ENCODE data around the gene STX18. TPM values are rescaled to one million over a fixed set of nuclear protein-coding genes. Genes with fewer than 3 reads are reported as not detected.
"Not testable (repeated sequence)": the region's sequence is repeated elsewhere in the genome, so short reads cannot be mapped to it uniquely, and the experiment has no call there.

The STX18 gene
- total RNA-seq, 2 experiments from 2014 or later: 25.6 to 26.5 TPM

- Mint-ChIP-seq H3K27me3 (no peaks in the 10 kb centered on the region), H3K27ac (no peak overlapping the region), H3K4me1 (no peaks in the 10 kb centered on the region), H3K9me3 (ENCODE audit: low read depth) (no peaks in the 10 kb centered on the region), H3K36me3 (no peaks in the 10 kb centered on the region), H3K4me3 (no peak overlapping the region)
- ATAC-seq (no peak), DNase-seq (no peak)
- CTCF ChIA-PET: no interaction called here
Observed at GRCh38 chr4:4479366-4479765, 62.5 kb downstream of the STX18 start.

- Mint-ChIP-seq H3K27ac (no peak overlapping the region), H3K4me1 (peaks cover 3% of the 10 kb centered on the region), H3K27me3 (no peaks in the 10 kb centered on the region), H3K36me3 (no peaks in the 10 kb centered on the region), H3K9me3 (ENCODE audit: low read depth) (no peaks in the 10 kb centered on the region), H3K4me3 (no peak overlapping the region)
- ATAC-seq (no peak), DNase-seq (no peak)
- CTCF ChIA-PET: no interaction called here
Observed at GRCh38 chr4:4477796-4478195, 64.1 kb downstream of the STX18 start.

- no peaks in the 10 kb centered on the region for H3K27me3 Mint-ChIP-seq
- H3K4me1 Mint-ChIP-seq: peaks cover 3% of the 10 kb centered on the region
- H3K27ac Mint-ChIP-seq: no peak overlapping the region
- ATAC-seq (no peak), DNase-seq (no peak)
- H3K36me3 Mint-ChIP-seq: no peaks in the 10 kb centered on the region
- CTCF ChIA-PET: no interaction called here
- no peak overlapping the region for H3K4me3 Mint-ChIP-seq
- no peaks in the 10 kb centered on the region for H3K9me3 Mint-ChIP-seq (ENCODE audit: low read depth)
Observed at GRCh38 chr4:4477391-4477790, 64.5 kb downstream of the STX18 start.

GRCh38 chr4:4474476-4474875, 67.4 kb downstream of the STX18 start:
- H3K27ac Mint-ChIP-seq: no peak overlapping the region
- H3K36me3 Mint-ChIP-seq: peaks cover 10% of the 10 kb centered on the region
- DNase-seq: no peak
- CTCF ChIA-PET: interaction anchor here (1.7 kb wide), 1 partner anchor 14 kb away, joined by 4 read pairs; no protein-coding TSS in a partner anchor
- H3K27me3 Mint-ChIP-seq: no peaks in the 10 kb centered on the region
- H3K4me3 Mint-ChIP-seq: no peak overlapping the region
- peaks cover 3% of the 10 kb centered on the region for H3K4me1 Mint-ChIP-seq
- no peak for ATAC-seq
- H3K9me3 Mint-ChIP-seq (ENCODE audit: low read depth): no peaks in the 10 kb centered on the region

- Mint-ChIP-seq H3K27ac (no peak overlapping the region), H3K27me3 (no peaks in the 10 kb centered on the region), H3K36me3 (peaks cover 18% of the 10 kb centered on the region), H3K4me1 (peaks cover 3% of the 10 kb centered on the region), H3K9me3 (ENCODE audit: low read depth) (no peaks in the 10 kb centered on the region), H3K4me3 (no peak overlapping the region)
- CTCF ChIA-PET: interaction anchor here (1.0 to 1.4 kb wide), 2 partner anchors 16 to 213 kb away, joined by 4 read pairs; no protein-coding TSS in a partner anchor
- ATAC-seq (no peak), DNase-seq (no peak)
Observed at GRCh38 chr4:4472344-4472958, 69.4 kb downstream of the STX18 start.

GRCh38 chr4:4471195-4471594, 70.7 kb downstream of the STX18 start:
- Mint-ChIP-seq H3K9me3 (ENCODE audit: low read depth) (no peaks in the 10 kb centered on the region), H3K27ac (no peak overlapping the region), H3K36me3 (peaks cover 30% of the 10 kb centered on the region), H3K27me3 (no peaks in the 10 kb centered on the region), H3K4me3 (no peak overlapping the region), H3K4me1 (peaks cover 5% of the 10 kb centered on the region)
- DNase-seq: no peak
- no peak for ATAC-seq
- CTCF ChIA-PET: no interaction called here

GRCh38 chr4:4470208-4470607, 71.6 kb downstream of the STX18 start:
- Mint-ChIP-seq H3K36me3 (peaks cover 38% of the 10 kb centered on the region), H3K4me1 (peaks cover 5% of the 10 kb centered on the region), H3K4me3 (no peak overlapping the region), H3K9me3 (ENCODE audit: low read depth) (peaks cover 3% of the 10 kb centered on the region), H3K27ac (no peak overlapping the region), H3K27me3 (no peaks in the 10 kb centered on the region)
- CTCF ChIA-PET: no interaction called here
- no peak for ATAC-seq
- DNase-seq: no peak

- H3K27ac Mint-ChIP-seq; H3K27me3 Mint-ChIP-seq; ATAC-seq; DNase-seq; H3K9me3 Mint-ChIP-seq (ENCODE audit: low read depth); CTCF ChIA-PET; H3K4me3 Mint-ChIP-seq: not testable (repeated sequence)
- peaks cover 43% of the 10 kb centered on the region for H3K36me3 Mint-ChIP-seq
- H3K4me1 Mint-ChIP-seq: peaks cover 23% of the 10 kb centered on the region
Observed at GRCh38 chr4:4465238-4465637, 76.6 kb downstream of the STX18 start.

GRCh38 chr4:4462970-4463369, 78.9 kb downstream of the STX18 start:
- H3K4me1 Mint-ChIP-seq: peaks cover 23% of the 10 kb centered on the region

GRCh38 chr4:4461850-4462249, 80.0 kb downstream of the STX18 start:
- Mint-ChIP-seq H3K4me1 (peaks cover 21% of the 10 kb centered on the region), H3K9me3 (ENCODE audit: low read depth) (peaks cover 7% of the 10 kb centered on the region), H3K4me3 (no peak overlapping the region), H3K27ac (peak overlapping the region; percentile 56), H3K36me3 (peaks cover 26% of the 10 kb centered on the region), H3K27me3 (no peaks in the 10 kb centered on the region)
- peak; percentile 49 for DNase-seq
- ATAC-seq: peak; percentile 72
- CTCF ChIA-PET: interaction anchor here (1.2 kb wide), 1 partner anchor 30 kb away, joined by 4 read pairs; no protein-coding TSS in a partner anchor

More at GRCh38 chr4:4462970-4463369, 78.9 kb downstream of the STX18 start:
- CTCF ChIA-PET: interaction anchor here (1.0 kb wide), 1 partner anchor 202 kb away, joined by 3 read pairs; no protein-coding TSS in a partner anchor
- no peak for ATAC-seq
- peaks cover 33% of the 10 kb centered on the region for H3K36me3 Mint-ChIP-seq
- no peak overlapping the region for H3K27ac Mint-ChIP-seq
- no peak overlapping the region for H3K4me3 Mint-ChIP-seq
- no peaks in the 10 kb centered on the region for H3K27me3 Mint-ChIP-seq
- DNase-seq: no peak
- H3K9me3 Mint-ChIP-seq (ENCODE audit: low read depth): peaks cover 7% of the 10 kb centered on the region

GRCh38 chr4:4461178-4461577, 80.7 kb downstream of the STX18 start:
- Mint-ChIP-seq H3K9me3 (ENCODE audit: low read depth) (peaks cover 7% of the 10 kb centered on the region), H3K4me3 (no peak overlapping the region), H3K27ac (no peak overlapping the region), H3K36me3 (peaks cover 21% of the 10 kb centered on the region), H3K4me1 (peaks cover 21% of the 10 kb centered on the region), H3K27me3 (no peaks in the 10 kb centered on the region)
- no peak for DNase-seq
- CTCF ChIA-PET: interaction anchor here (0.9 kb wide), 1 partner anchor 201 kb away, joined by 4 read pairs; no protein-coding TSS in a partner anchor
- ATAC-seq: no peak

GRCh38 chr4:4460759-4461158, 81.1 kb downstream of the STX18 start:
- Mint-ChIP-seq H3K27ac (no peak overlapping the region), H3K9me3 (ENCODE audit: low read depth) (peaks cover 7% of the 10 kb centered on the region), H3K4me1 (peaks cover 21% of the 10 kb centered on the region), H3K4me3 (no peak overlapping the region), H3K27me3 (no peaks in the 10 kb centered on the region), H3K36me3 (peaks cover 17% of the 10 kb centered on the region)
- peak; percentile 59 for ATAC-seq
- no peak for DNase-seq
- CTCF ChIA-PET: interaction anchor here (0.6 to 0.9 kb wide), 2 partner anchors 201 to 649 kb away, joined by 3 to 4 read pairs; no protein-coding TSS in a partner anchor

- DNase-seq (no peak), ATAC-seq (no peak)
- no peak overlapping the region for H3K4me3 Mint-ChIP-seq
- H3K27ac Mint-ChIP-seq: no peak overlapping the region
- no peaks in the 10 kb centered on the region for H3K27me3 Mint-ChIP-seq
- H3K9me3 Mint-ChIP-seq (ENCODE audit: low read depth): no peaks in the 10 kb centered on the region
- H3K36me3 Mint-ChIP-seq: peaks cover 6% of the 10 kb centered on the region
- CTCF ChIA-PET: interaction anchor here (1.0 kb wide), 1 partner anchor 207 kb away, joined by 3 read pairs; no protein-coding TSS in a partner anchor
- peaks cover 21% of the 10 kb centered on the region for H3K4me1 Mint-ChIP-seq
Observed at GRCh38 chr4:4459181-4459580, 82.7 kb downstream of the STX18 start.

GRCh38 chr4:4457803-4458553, 83.9 kb downstream of the STX18 start:
- Mint-ChIP-seq H3K36me3 (peaks cover 11% of the 10 kb centered on the region), H3K4me1 (peaks cover 20% of the 10 kb centered on the region), H3K4me3 (no peak overlapping the region), H3K27ac (no peak overlapping the region), H3K9me3 (ENCODE audit: low read depth) (no peaks in the 10 kb centered on the region), H3K27me3 (no peaks in the 10 kb centered on the region)
- DNase-seq (no peak), ATAC-seq (no peak)
- CTCF ChIA-PET: no interaction called here

All from activated CD8-positive, alpha-beta memory T cell treated with anti-CD3 and anti-CD28 coated beads, Interleukin-2, amount 10 ng/mL, durations not matched to agents 7 days and 5 days (primary cell).